ENCODE results near the gene TAPT1.

- TF ChIP-seq POLR2A (IDR thresholded peaks at IDR 0.05; ENCODE audit: low read depth, low read length) (no peak), TAF1 (IDR thresholded peaks at IDR 0.05; ENCODE audit: low read depth, low read length) (no peak), POLR2AphosphoS5 (IDR thresholded peaks at IDR 0.05; ENCODE audit: low read depth, low read length) (no peak)
Measured at GRCh38 chr4:16270454-16271328, 44.4 kb upstream of the TAPT1 start.

Measured in GM12891 (cell line).